GM12801 (cell line): Measurements from ENCODE around the gene ERO1B.

ENCODE experiments used
- CTCF ChIP-seq: IDR thresholded peaks from one replicate; pipeline ENCODE4 v1.5.1; 2011; ENCODE audit warnings: control low read depth; ENCODE audit not compliant: insufficient read length; ENCODE audit errors: extremely low read depth

The ERO1B gene

GRCh38 chr1:236281198-236281653 lies 532 bp downstream of the ERO1B start:
- no peak for TF ChIP-seq CTCF

- TF ChIP-seq CTCF = no peak
These were observed 1.1 kb downstream of the ERO1B start for GRCh38 chr1:236280438-236281197.

DNA sequence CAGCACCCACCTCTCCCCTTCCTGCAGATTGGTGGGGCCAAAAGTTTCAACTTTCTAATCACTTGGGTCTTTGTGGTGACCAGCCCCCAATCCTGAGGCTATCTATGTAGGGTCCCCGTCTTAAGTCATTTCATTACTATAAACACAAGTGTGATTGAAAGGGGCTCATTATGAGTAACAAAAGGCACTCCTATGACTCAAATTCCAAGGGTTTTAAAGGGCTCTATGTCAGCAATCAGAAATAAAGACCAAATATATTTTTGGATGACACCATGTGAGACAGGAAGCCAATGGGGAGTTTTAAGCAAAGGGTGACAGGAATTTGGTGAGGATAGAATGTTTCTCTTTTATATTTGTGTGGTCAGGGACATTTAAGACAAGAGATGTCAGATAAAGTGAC lies 6.2 kb downstream of the ERO1B start:
- no peak for TF ChIP-seq CTCF

- TF ChIP-seq CTCF = no peak
These were observed 6.7 kb downstream of the ERO1B start for GRCh38 chr1:236275061-236275460.

- TF ChIP-seq CTCF = no peak
These were observed 8.4 kb downstream of the ERO1B start for GRCh38 chr1:236273358-236273757.

DNA sequence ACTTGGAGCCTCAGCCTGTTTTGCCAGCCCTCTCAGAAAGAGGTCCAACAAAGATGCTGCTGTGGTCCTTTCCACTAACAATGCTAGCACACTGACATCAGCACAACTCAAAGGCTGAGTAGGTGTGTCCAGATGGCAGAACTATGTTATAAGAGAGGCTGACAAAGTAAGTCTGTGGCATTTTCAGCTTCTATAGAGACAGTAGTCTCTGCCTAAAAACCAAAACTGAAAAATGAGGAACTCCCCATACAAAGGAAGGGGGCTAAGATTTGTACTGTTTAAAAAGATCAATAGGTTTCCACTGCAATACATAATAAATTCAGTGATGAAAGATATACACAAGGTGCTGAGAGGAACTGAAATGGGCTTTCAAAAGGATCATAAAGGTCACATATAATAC lies 12.3 kb downstream of the ERO1B start:
- TF ChIP-seq CTCF = no peak

DNA sequence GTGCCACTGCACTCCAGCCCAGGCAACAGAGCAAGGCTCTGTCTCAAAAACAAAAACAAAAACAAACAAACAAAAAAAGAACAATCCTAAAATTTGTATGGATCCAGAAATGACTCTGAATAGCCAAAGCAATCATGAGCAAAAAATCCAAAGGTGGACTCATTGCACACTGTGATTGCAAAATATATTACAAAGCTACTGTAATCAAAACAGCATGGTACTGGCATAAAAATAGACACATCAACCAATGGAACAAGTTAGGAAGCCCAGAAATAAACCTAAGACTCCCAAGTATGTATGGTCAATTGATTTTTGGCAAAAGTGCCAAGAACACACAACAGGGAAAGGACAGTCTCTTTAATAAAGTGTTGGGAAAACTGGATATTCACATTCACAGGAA lies 19.9 kb downstream of the ERO1B start:
- TF ChIP-seq CTCF = no peak
